ENCODE data around the gene CDH3. TPM values are rescaled to one million over a fixed set of nuclear protein-coding genes. Genes with fewer than 3 reads are reported as not detected.

CDH3 gene
- total RNA-seq, 2 donors from 2014 or later, result 30.0 to 98.5 TPM

DNA sequence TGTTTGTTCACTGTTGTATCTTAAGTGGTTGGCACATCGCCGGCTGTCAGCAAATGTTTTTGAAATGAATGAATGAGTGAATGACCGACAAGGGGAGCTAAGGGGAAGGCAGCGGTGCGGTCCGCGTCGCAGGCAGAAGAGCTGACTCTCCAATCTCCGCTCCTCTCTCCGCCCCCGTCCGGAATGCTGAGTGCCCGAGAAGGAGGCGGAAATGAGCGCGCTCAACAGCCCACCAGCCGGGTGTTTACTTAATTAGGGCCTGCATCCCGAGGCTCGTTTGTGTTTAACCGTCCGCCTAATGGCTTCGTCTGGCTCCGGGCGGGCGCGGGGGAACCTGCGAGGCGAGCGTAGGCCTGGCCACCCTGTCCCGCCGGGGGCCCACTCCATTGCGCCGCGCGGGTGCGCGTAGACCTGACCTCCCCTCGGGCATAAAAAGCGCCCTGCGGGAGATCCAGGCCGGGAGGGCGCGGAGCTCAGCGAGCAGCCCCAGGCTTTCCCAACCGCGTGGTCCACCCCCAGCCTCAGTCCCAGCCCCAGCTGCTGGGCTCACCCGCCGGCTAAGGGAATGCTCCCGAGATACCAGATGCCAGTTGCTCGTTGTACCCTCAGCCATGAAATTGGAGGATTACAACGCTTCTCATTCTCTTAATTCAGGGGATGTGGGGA lies 2.5 kb upstream of the CDH3 start:
- 10% methylated on average over 28 of the region's 51 CpGs for WGBS
- Histone ChIP-seq H3K27ac (no peak overlapping the region), H3K4me1 (replicated peaks) (no peaks in the 10 kb centered on the region), H3K4me3 (peak overlapping the region in 1 of 2 donors; percentile 13), H3K36me3 (no peaks in the 10 kb centered on the region), H3K9me3 (no peaks in the 10 kb centered on the region), H3K27me3 (replicated peaks; ENCODE audit: insufficient read depth) (no peaks in the 10 kb centered on the region)
- intact Hi-C loops (cut with DNase I), result no loop called here
- TF ChIP-seq POLR2A (IDR thresholded peaks at IDR 0.05) (no peak), POLR2AphosphoS5 (IDR thresholded peaks at IDR 0.05) (no peak)
- TF ChIP-seq, protein P1, sequence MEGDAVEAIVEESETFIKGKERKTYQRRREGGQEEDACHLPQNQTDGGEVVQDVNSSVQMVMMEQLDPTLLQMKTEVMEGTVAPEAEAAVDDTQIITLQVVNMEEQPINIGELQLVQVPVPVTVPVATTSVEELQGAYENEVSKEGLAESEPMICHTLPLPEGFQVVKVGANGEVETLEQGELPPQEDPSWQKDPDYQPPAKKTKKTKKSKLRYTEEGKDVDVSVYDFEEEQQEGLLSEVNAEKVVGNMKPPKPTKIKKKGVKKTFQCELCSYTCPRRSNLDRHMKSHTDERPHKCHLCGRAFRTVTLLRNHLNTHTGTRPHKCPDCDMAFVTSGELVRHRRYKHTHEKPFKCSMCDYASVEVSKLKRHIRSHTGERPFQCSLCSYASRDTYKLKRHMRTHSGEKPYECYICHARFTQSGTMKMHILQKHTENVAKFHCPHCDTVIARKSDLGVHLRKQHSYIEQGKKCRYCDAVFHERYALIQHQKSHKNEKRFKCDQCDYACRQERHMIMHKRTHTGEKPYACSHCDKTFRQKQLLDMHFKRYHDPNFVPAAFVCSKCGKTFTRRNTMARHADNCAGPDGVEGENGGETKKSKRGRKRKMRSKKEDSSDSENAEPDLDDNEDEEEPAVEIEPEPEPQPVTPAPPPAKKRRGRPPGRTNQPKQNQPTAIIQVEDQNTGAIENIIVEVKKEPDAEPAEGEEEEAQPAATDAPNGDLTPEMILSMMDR (IDR thresholded peaks at IDR 0.05), result no peak
- no peak for DNase-seq (ENCODE audit: low spot score)

DNA sequence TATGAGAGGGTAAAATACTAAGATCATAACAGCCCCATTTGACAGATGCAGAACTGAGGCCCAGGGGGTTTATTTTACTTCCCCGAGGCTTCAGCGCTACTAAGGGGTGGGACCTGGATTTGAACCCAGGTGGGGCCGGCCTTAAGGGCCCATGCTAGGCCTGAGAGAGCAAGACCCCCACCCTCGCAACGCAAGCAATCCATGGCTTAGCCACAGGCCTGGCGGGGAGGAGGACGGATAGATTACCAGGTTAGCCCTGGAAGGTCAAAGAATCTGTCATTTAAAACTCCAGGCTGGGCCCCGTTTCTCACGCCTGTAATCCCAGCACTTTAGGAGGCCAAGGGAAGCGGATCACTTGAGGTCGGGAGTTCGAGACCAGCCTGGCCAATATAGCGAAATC lies 1.9 kb upstream of the CDH3 start:
- no peak overlapping the region for H3K27ac ChIP-seq
- WGBS, result 94% methylated on average over 13 of the region's 13 CpGs
- TF ChIP-seq POLR2AphosphoS5 (IDR thresholded peaks at IDR 0.05), result no peak
- TF ChIP-seq, protein P1 (IDR thresholded peaks at IDR 0.05), result no peak
- no peak for TF ChIP-seq POLR2A (IDR thresholded peaks at IDR 0.05)

DNA sequence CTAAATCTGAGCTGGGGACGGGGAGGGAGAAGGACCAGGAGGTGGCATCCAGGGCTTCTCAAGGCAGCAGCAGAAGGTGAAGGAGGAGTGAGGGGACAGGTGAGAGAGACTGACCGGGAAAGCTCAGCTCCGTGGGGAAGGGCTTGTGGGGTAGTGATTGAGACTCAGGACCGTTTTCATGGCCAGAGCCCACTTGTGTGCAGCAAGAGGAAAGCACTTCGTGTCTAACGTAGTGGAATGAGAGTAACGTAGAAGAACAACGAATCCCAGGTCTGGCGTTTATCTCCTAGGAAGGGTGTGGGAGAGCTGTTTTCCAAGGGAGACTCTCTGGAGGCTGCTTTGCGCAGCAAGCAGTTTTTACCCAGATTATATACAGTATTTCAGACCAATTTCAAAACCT lies 1.3 kb upstream of the CDH3 start:
- no peak for TF ChIP-seq POLR2AphosphoS5 (IDR thresholded peaks at IDR 0.05)
- no peak for TF ChIP-seq POLR2A (IDR thresholded peaks at IDR 0.05)
- intact Hi-C loops (cut with DNase I), result no loop called here
- no peaks in the 10 kb centered on the region for H3K36me3 ChIP-seq
- no peak for DNase-seq (ENCODE audit: low spot score)
- 67% methylated on average over 10 of the region's 10 CpGs for WGBS
- H3K4me3 ChIP-seq, result no peak overlapping the region
- H3K27me3 ChIP-seq (replicated peaks; ENCODE audit: insufficient read depth), result no peaks in the 10 kb centered on the region
- no peak overlapping the region for H3K27ac ChIP-seq
- H3K4me1 ChIP-seq (replicated peaks), result no peaks in the 10 kb centered on the region
- no peaks in the 10 kb centered on the region for H3K9me3 ChIP-seq

More for the DNA sequence above, 1.9 kb upstream of the CDH3 start:
- H3K4me1 ChIP-seq (replicated peaks), result no peaks in the 10 kb centered on the region
- H3K4me3 ChIP-seq, result no peak overlapping the region
- intact Hi-C loops (cut with DNase I), result no loop called here
- H3K36me3 ChIP-seq, result no peaks in the 10 kb centered on the region
- no peaks in the 10 kb centered on the region for H3K9me3 ChIP-seq
- H3K27me3 ChIP-seq (replicated peaks; ENCODE audit: insufficient read depth), result no peaks in the 10 kb centered on the region
- DNase-seq (ENCODE audit: low spot score), result no peak

DNA sequence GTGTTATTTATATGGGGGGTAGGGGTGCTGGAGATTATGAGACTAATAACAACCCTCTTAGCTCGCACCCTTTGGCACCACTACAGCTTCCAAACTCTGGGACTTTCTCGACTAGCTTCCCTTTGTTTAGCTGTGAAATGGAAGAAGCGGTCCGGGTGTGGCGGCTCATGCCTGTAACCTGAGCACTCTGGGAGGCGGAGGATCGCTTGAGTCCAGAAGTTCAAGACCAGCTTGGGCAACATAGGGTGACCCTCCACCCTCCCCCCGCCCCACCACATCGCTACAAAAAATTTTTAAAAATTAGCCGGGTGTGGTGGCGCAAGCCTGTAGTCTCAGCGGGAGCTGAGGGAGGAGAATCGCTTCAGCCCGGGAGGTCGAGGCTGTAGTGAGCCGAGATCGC lies 814 bp upstream of the CDH3 start:
- H3K4me1 ChIP-seq (replicated peaks), result no peaks in the 10 kb centered on the region
- H3K27me3 ChIP-seq (replicated peaks; ENCODE audit: insufficient read depth), result no peaks in the 10 kb centered on the region
- peak overlapping the region; percentile 45 to 66 for H3K4me3 ChIP-seq
- TF ChIP-seq POLR2AphosphoS5 (IDR thresholded peaks at IDR 0.05), result no peak
- TF ChIP-seq, protein P1 (IDR thresholded peaks at IDR 0.05), result no peak
- no peak for TF ChIP-seq POLR2A (IDR thresholded peaks at IDR 0.05)
- no peaks in the 10 kb centered on the region for H3K36me3 ChIP-seq
- peak overlapping the region; percentile 55 to 73 for H3K27ac ChIP-seq
- no peak for DNase-seq (ENCODE audit: low spot score)
- no peaks in the 10 kb centered on the region for H3K9me3 ChIP-seq
- 19% methylated on average over 17 of the region's 17 CpGs for WGBS
- intact Hi-C loops (cut with DNase I), result no loop called here

DNA sequence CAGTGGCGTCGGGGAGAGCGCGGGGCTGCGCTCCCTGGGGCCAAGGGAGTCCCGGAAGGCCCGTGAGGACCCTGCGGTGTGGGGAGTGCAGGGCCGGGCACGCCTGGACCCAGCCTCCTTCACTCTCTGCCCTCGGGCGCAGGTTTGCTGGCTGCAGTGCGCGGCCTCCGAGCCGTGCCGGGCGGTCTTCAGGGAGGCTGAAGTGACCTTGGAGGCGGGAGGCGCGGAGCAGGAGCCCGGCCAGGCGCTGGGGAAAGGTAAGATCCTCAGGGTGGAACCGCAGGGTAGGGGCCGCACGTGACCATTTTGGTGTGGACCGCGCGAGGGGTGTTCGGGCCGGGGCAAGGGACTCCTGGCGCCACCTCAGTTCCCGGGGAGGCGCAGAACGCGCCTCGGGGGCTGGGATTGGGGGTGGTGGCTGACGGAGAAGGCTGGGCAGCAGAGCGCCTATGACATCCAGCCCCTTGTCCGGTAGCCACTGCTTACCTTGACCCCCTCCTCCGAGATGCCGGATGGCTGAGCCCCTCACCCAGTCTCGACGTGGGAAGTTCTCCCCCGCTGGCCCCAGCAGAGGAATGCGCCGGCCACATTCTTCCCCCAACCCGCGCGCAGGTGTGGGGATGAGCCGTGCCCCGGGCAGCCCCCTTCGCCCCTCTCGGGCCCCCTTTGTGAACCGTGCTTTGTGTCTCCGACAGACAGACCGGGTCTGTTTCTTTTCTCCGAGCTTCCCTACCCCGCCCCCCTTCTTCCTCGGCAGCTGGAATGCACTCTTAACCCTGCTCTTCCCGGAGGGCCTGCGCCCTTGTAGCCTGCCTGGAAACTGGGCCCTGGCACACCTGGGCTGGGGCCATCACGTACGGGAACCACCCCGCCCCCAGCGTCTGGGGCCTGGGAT lies 631 bp downstream of the CDH3 start:
- peak; percentile 25 for DNase-seq (ENCODE audit: low spot score)
- peak overlapping the region; percentile 45 to 66 for H3K4me3 ChIP-seq
- H3K9me3 ChIP-seq, result no peaks in the 10 kb centered on the region
- intact Hi-C loops (cut with DNase I), result no loop called here
- H3K36me3 ChIP-seq, result no peaks in the 10 kb centered on the region
- no peak for TF ChIP-seq POLR2AphosphoS5 (IDR thresholded peaks at IDR 0.05)
- TF ChIP-seq, protein P1 (IDR thresholded peaks at IDR 0.05), result no peak
- TF ChIP-seq POLR2A (IDR thresholded peaks at IDR 0.05), result no peak
- 1% methylated on average over 54 of the region's 66 CpGs for WGBS
- H3K27me3 ChIP-seq (replicated peaks; ENCODE audit: insufficient read depth), result no peaks in the 10 kb centered on the region
- peak overlapping the region; percentile 55 to 73 for H3K27ac ChIP-seq
- H3K4me1 ChIP-seq (replicated peaks), result no peaks in the 10 kb centered on the region
